ENCODE data around the gene CLTCL1.

Gene CLTCL1

DNA sequence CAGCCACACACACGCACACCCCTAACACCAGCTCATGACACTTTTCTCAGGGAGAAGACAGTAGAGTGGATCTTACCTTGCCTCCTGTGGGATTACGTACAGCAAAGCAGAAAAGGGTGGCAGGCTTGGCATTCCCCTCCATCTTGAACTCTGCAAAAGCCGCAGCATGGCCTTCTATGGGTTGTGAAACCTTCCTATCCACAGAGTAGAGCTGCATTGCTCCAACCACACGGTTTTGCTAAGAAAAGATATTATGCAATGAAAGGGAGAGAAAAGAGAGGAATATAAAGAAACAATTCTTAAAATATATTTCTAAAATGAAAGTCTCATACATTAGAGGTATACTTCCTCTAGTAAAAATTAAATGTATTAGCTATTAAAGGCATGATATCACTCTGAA is 48.8 kb downstream of the CLTCL1 start:
- no peak for DNase-seq

DNA sequence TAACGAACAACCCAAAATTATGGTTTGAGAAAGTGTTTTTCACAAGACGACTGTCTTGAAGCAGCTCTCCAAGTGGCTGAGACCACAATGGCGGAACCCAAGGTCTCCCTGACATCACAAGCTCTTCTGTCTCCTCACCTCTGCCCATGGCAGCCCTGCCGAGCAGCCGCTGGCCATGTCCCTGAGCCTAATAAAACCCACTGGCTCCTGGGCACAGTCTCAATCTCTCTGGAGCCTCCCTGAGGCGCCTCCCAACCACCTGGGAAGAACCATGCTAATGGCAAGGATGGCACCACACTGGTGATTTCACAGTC is 50.0 kb downstream of the CLTCL1 start:
- no peak for DNase-seq

GRCh38 chr22:19240813-19241592 is 50.5 kb downstream of the CLTCL1 start:
- no peak for DNase-seq

DNA sequence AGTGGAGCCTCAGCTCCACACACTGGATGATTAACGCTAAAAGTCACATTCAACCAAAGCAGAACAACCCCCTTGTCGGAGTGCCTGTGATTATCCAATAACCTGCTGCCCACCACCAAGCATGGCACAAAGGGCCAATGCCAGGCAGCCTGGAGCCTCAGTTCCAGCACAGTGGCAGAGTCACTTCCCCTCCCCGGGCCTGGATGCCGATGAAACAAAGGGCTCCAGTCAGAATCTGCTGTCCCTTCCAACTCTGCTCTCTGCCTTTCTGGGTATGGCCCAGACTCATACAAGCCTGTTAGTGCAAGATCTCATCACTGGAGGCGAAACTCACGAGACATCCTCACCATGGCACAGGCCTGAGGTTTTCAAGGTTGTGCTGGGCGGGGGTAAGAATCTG is 52.1 kb downstream of the CLTCL1 start:
- DNase-seq, result no peak

GRCh38 chr22:19238900-19239299 is 52.6 kb downstream of the CLTCL1 start:
- no peak for DNase-seq

GRCh38 chr22:19235874-19236273 is 55.6 kb downstream of the CLTCL1 start:
- DNase-seq, result no peak

DNA sequence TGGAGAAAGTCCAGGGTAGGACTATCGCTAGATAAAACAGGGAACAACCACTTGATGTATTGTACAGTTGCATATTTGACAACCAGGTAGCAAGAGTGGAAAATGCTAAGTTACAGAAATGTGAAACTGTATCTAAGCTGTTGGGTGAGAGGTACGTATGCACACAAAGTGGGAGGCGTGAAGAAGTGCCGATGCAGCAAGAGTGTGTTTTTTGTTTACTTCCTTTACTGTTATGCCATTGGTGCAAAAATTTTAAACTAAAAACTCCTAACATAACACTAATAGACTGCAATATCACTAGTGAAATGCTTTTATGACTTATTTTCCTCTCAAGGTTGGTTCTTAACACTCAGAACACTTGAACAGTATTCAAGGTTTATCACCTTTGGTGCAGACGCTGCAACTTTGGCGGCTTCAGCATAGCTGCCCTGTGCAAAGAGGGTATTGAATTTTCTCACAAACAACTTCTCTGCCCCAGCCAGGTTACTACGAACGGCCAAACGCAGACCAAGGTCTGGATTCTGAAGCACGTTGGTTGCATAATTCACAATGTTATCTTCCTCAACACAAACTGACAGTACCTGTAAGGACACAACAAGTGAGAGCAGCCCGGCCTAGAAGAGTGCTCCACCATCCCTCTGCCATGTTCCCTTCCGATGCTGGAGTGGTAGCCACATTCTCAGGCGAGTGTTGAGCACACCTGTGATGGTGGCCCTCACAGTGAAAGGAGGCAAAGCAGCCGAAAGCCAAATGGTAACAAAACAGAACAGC is 57.2 kb downstream of the CLTCL1 start:
- DNase-seq, result no peak

GRCh38 chr22:19233189-19233661 is 58.3 kb downstream of the CLTCL1 start:
- DNase-seq, result no peak

DNA sequence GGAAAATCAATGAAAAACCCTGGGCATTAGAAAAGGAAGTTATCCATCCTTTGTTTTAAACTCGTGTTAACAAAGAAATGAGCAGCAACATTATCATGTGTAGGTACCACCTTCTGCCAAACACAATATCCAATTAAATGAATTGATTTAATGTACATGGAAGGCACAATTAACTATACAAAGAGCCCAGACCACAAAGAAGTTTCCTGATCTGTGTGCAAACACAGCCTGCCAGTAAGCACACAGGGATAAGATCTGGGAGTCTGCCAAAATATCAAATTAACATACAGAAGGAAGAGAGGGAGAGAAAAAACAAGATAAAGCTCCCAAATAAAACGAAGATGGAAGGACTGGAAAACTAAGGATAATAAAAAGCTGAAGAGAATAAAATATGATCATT is 58.9 kb downstream of the CLTCL1 start:
- no peak for DNase-seq

GRCh38 chr22:19231986-19232385 is 59.5 kb downstream of the CLTCL1 start:
- no peak for DNase-seq

DNA sequence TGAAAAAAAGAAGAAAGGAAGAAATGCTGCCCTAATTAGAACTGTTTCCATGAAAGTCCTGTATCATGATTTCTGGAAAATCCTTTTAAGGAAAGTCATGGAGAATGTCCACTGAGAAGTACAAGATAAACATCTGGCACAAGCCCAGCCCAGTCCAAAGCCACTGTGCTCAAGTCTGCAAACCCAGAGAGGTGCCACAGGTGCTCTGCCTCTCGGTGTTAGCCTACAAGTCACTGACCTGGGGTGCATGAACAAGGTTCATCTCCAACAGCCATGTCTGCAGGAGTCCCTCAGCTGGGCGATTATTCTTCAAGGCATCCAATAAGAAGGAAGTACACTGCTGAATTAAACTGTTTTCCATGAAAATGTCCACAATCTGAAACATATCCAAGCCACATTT is 61.9 kb downstream of the CLTCL1 start:
- DNase-seq, result no peak

- DNase-seq, result no peak
Observed at GRCh38 chr22:19228179-19228578, 63.3 kb downstream of the CLTCL1 start.

GRCh38 chr22:19226428-19226827 is 65.1 kb downstream of the CLTCL1 start:
- no peak for DNase-seq

- DNase-seq, result no peak
Observed at GRCh38 chr22:19225560-19225959, 66.0 kb downstream of the CLTCL1 start.

DNA sequence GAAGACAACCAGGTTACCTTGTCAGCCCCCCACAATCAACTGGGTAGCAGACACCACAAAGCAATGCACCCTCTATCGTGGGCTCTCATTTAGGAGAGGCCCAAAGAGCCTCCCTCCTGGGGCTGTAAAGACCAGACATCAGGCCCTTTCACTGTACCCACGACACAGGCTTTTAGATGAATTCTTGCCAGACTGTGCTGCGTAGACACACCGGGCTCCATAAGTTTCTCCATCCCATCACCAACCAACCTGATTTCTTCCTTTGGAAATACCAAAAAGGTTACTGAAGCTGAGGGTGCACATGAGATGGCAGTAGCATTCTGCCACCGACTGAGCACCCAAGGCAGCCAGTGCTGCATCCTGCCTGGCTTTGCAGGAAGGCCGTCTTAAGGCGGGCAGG is 66.5 kb downstream of the CLTCL1 start:
- no peak for DNase-seq

DNA sequence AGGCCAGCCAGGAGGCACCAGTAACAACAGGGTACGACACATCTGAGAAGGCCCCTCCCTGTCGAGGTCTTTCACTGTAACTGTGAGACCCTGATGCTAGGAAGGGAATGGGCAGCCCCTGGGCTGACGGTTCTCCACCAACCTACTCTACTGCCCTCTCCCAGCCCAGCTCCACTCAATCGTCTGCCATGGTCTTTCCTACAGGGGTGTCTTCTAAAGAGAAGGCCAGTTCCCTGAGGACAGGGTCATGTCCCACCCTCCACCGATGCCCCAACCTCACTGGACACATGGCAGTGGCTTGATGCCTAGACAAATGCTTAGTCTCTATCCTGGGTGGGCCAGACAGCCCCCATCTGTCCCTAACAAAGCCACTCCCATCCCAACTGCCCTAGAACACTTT is 67.0 kb downstream of the CLTCL1 start:
- DNase-seq, result no peak

DNA sequence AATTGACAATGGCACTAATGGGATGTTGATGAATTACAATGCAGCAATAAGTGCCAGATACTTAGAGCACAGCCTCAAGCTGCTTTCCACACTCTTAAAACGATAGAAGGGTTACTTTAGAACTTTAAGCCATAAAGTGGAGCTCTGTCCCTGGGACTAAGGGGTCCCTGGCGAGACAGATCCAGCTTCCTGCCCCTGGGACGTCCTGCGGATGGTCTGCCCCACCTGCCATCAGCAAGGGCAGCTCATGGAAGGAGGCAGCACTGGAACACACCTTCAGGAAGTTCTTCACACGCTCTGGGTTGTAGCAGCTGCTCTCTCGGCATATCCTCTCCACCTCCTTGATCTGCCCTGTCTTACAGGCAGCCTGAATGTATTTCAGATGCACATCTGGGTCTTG is 67.9 kb downstream of the CLTCL1 start:
- no peak for DNase-seq

- no peak for DNase-seq
Observed at GRCh38 chr22:19223110-19223509, 68.4 kb downstream of the CLTCL1 start.

- no peak for DNase-seq
Observed at GRCh38 chr22:19222242-19223005, 69.1 kb downstream of the CLTCL1 start.

- no peak for DNase-seq
Observed at GRCh38 chr22:19220867-19221266, 70.7 kb downstream of the CLTCL1 start.

DNA sequence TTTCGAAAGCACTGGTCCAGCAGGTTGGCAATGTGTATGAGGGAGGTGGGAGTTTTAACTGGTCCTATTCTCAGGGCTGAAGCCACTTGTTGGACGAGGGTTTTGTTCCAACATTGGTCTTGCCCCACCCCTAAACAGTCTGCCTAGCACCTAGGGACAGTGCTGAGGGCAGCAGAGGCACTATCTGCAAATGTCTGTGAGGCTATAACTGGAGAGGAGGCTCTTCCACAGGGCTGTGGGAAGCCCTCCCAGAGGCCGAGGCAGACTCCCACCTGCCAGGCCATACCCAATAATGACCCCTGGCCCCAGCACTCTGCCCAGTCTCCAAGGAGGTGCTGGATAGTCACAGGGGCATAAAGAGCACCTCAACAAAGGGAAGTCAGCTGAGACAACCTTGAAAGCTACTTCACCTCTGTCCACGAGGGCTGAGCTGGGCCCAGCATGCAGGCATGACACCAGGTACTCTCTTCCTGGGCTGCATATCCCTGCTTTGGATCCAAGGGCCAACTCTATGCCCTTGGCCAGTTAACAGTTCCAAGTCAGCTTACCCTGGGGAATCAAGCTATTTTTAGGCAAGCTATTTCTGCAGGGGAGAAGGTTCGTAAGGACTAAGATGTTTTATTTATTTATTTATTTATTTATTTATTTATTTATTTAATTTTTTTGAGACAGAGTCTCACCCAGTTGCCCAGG is 72.8 kb downstream of the CLTCL1 start:
- no peak for DNase-seq

GRCh38 chr22:19216579-19216978 is 74.9 kb downstream of the CLTCL1 start:
- DNase-seq, result no peak

GRCh38 chr22:19215360-19215759 is 76.2 kb downstream of the CLTCL1 start:
- DNase-seq, result no peak
